Subcutaneous adipose tissue (tissue), 4 donors: ENCODE measurements around the gene CDH23. TPM values are rescaled to one million over a fixed set of nuclear protein-coding genes. Genes with fewer than 3 reads are reported as not detected.

ENCODE experiments used
- CTCF ChIP-seq: fragments of 450-650 bp; IDR thresholded peaks from one replicate; pipeline ENCODE4 v1.5.1; 2016; ENCODE audit warnings: low read depth, mild to moderate bottlenecking, control low read depth, antibody characterized with exemption, moderate library complexity
- total RNA-seq, 4 donors: library from RNA; depleted of rRNA; stranded (reverse); fragments of >200 nt; gene quantifications; one replicate each; pipeline ENCODE4 v1.1.0, GENCODE V29; 2016

CDH23 gene
- total RNA-seq, 4 donors from 2014 or later, result 14.3 to 74.8 (median 24.1) TPM

GRCh38 chr10:71675295-71675970 is 278.7 kb downstream of the CDH23 start:
- TF ChIP-seq CTCF, result no peak

GRCh38 chr10:71677261-71677660 is 280.5 kb downstream of the CDH23 start:
- TF ChIP-seq CTCF, result no peak

GRCh38 chr10:71678057-71678805 is 281.5 kb downstream of the CDH23 start:
- no peak for TF ChIP-seq CTCF

GRCh38 chr10:71679425-71679824 is 282.7 kb downstream of the CDH23 start:
- TF ChIP-seq CTCF, result no peak

- no peak for TF ChIP-seq CTCF
These were observed 285.3 kb downstream of the CDH23 start for GRCh38 chr10:71681977-71682376.

- no peak for TF ChIP-seq CTCF
These were observed 286.6 kb downstream of the CDH23 start for GRCh38 chr10:71683301-71683700.

GRCh38 chr10:71684356-71685173 is 287.8 kb downstream of the CDH23 start:
- TF ChIP-seq CTCF, result no peak
